Dedifferentiated amniotic fluid mesenchymal stem cell (primary cell): ENCODE results near the gene BSCL2.
"Not testable (repeated sequence)": the region's sequence is repeated elsewhere in the genome, so short reads cannot be mapped to it uniquely, and the experiment has no call there.

ENCODE experiments used
- DNase-seq: peaks from one replicate; pipeline ENCODE4 v3.0.0-alpha.2; 2016; ENCODE audit errors: extremely low spot score

The BSCL2 gene

GRCh38 chr11:62719302-62719978, 12.2 kb upstream of the BSCL2 start:
- DNase-seq, result no peak

GRCh38 chr11:62716816-62717215, 9.6 kb upstream of the BSCL2 start:
- DNase-seq, result no peak

GRCh38 chr11:62716206-62716605, 9.0 kb upstream of the BSCL2 start:
- DNase-seq, result no peak

- no peak for DNase-seq
These were observed 8.2 kb upstream of the BSCL2 start for GRCh38 chr11:62715150-62716130.

- DNase-seq, result no peak
These were observed 6.1 kb upstream of the BSCL2 start for GRCh38 chr11:62713343-62713742.

GRCh38 chr11:62712861-62713260, 5.6 kb upstream of the BSCL2 start:
- DNase-seq, result no peak

- DNase-seq, result no peak
These were observed 5.1 kb upstream of the BSCL2 start for GRCh38 chr11:62712276-62712812.

- no peak for DNase-seq
These were observed 2.7 kb upstream of the BSCL2 start for GRCh38 chr11:62710001-62710345.

- peak; percentile 91 for DNase-seq
These were observed 2.2 kb upstream of the BSCL2 start for GRCh38 chr11:62709247-62710000.

- no peak for DNase-seq
These were observed 1.6 kb upstream of the BSCL2 start for GRCh38 chr11:62708793-62709192.

GRCh38 chr11:62708392-62708791, 1.2 kb upstream of the BSCL2 start:
- DNase-seq, result no peak

GRCh38 chr11:62706850-62707247, 375 bp downstream of the BSCL2 start:
- no peak for DNase-seq

- DNase-seq, result peak; percentile 89
These were observed 1.1 kb downstream of the BSCL2 start for GRCh38 chr11:62705880-62706849.

- no peak for DNase-seq
These were observed 1.8 kb downstream of the BSCL2 start for GRCh38 chr11:62705413-62705812.

- not testable (repeated sequence) for DNase-seq
These were observed 3.3 kb downstream of the BSCL2 start for GRCh38 chr11:62703921-62704320.

- DNase-seq, result no peak
These were observed 5.0 kb downstream of the BSCL2 start for GRCh38 chr11:62702246-62702645.

GRCh38 chr11:62694455-62695167, 12.6 kb downstream of the BSCL2 start:
- peak; percentile 76 for DNase-seq

GRCh38 chr11:62693624-62694023, 13.6 kb downstream of the BSCL2 start:
- DNase-seq, result not testable (repeated sequence)

GRCh38 chr11:62689421-62690183, 17.6 kb downstream of the BSCL2 start, which contains the start of gene LRRN4CL:
Gene LRRN4CL (minus strand): TSS chr11:62689530. CDS start chr11:62688508, 1,022 bp downstream.
- peak; percentile 96 for DNase-seq
